ENCODE data around the gene PCIF1.

The PCIF1 gene

GRCh38 chr20:45904583-45905504, 29.6 kb upstream of the PCIF1 start:
- no peak for DNase-seq (ENCODE audit: low spot score)

GRCh38 chr20:45905505-45906079, 28.9 kb upstream of the PCIF1 start:
- peak; percentile 88 for DNase-seq (ENCODE audit: low spot score)

GRCh38 chr20:45907219-45907948, 27.1 kb upstream of the PCIF1 start:
- DNase-seq (ENCODE audit: low spot score), result no peak

GRCh38 chr20:45908084-45908483, 26.4 kb upstream of the PCIF1 start:
- DNase-seq (ENCODE audit: low spot score), result no peak

GRCh38 chr20:45909336-45909808, 25.1 kb upstream of the PCIF1 start:
- DNase-seq (ENCODE audit: low spot score), result no peak

- DNase-seq (ENCODE audit: low spot score), result no peak
Measured at GRCh38 chr20:45909817-45910669, 24.4 kb upstream of the PCIF1 start.

- DNase-seq (ENCODE audit: low spot score), result peak; percentile 97
Measured at GRCh38 chr20:45910670-45911485, 23.6 kb upstream of the PCIF1 start.

- peak; percentile 33 for DNase-seq (ENCODE audit: low spot score)
Measured at GRCh38 chr20:45911486-45912343, 22.8 kb upstream of the PCIF1 start, which contains the start of gene PLTP. Gene PLTP, minus strand, starts transcription at chr20:45912155. Its CDS starts 703 bp downstream, at chr20:45911452.

GRCh38 chr20:45912344-45912682, 22.2 kb upstream of the PCIF1 start:
- DNase-seq (ENCODE audit: low spot score), result no peak

- peak; percentile 35 for DNase-seq (ENCODE audit: low spot score)
Measured at GRCh38 chr20:45913116-45913515, 21.4 kb upstream of the PCIF1 start.

GRCh38 chr20:45917790-45918141, 16.7 kb upstream of the PCIF1 start:
- no peak for DNase-seq (ENCODE audit: low spot score)

GRCh38 chr20:45918182-45918737, 16.2 kb upstream of the PCIF1 start:
- DNase-seq (ENCODE audit: low spot score), result no peak

- no peak for DNase-seq (ENCODE audit: low spot score)
Measured at GRCh38 chr20:45918779-45919537, 15.5 kb upstream of the PCIF1 start.

GRCh38 chr20:45919542-45920399, 14.7 kb upstream of the PCIF1 start:
- no peak for DNase-seq (ENCODE audit: low spot score)

- DNase-seq (ENCODE audit: low spot score), result no peak
Measured at GRCh38 chr20:45920462-45921336, 13.8 kb upstream of the PCIF1 start.

GRCh38 chr20:45921337-45922189, 12.9 kb upstream of the PCIF1 start:
- no peak for DNase-seq (ENCODE audit: low spot score)

Data from kidney tubule cell (primary cell).